Measurements from ENCODE around the gene CRY2. TPM values are rescaled to one million over a fixed set of nuclear protein-coding genes. Genes with fewer than 3 reads are reported as not detected.
"Not testable (repeated sequence)": the region's sequence is repeated elsewhere in the genome, so short reads cannot be mapped to it uniquely, and the experiment has no call there.

CRY2 gene
- total RNA-seq, 4 donors from 2014 or later: 36.4 to 85.9 (median 37.9) TPM

- ATAC-seq (no peak), DNase-seq (no peak)
- Histone ChIP-seq H3K4me3 (no peak overlapping the region), H3K36me3 (no peaks in the 10 kb centered on the region), H3K4me1 (peaks cover 0 to 16% of the 10 kb centered on the region in 2 donors), H3K27ac (no peak overlapping the region), H3K9me3 (no peaks in the 10 kb centered on the region), H3K27me3 (peaks cover 0 to 15% (median 8%) of the 10 kb centered on the region in 3 donors)
- intact Hi-C loops (cut with DNase I; ENCODE audit: low total_unique reads) (no loop called here), in situ Hi-C loops (cut with MboI; ENCODE audit: low sequenced_read_pairs in 4 of 4) (no loop called here)
- TF ChIP-seq CTCF (IDR thresholded peaks at IDR 0.05 in 4 of 5, conservative IDR thresholded peaks at IDR 0.05 in 1 of 5) (no peak), POLR2A (IDR thresholded peaks at IDR 0.05) (no peak)
Observed at GRCh38 chr11:45902452-45903380, 55.4 kb downstream of the CRY2 start.

GRCh38 chr11:45904309-45904915 lies 57.1 kb downstream of the CRY2 start:
- no peak for DNase-seq
- Histone ChIP-seq H3K27me3 (peaks cover 0 to 2% (median 0%) of the 10 kb centered on the region in 3 donors), H3K27ac (no peak overlapping the region), H3K9me3 (no peaks in the 10 kb centered on the region), H3K4me1 (peaks cover 0 to 8% of the 10 kb centered on the region in 2 donors), H3K4me3 (no peak overlapping the region), H3K36me3 (peaks cover 0 to 2% of the 10 kb centered on the region in 2 donors)
- no peak for ATAC-seq
- in situ Hi-C loops (cut with MboI; ENCODE audit: low sequenced_read_pairs in 4 of 4): no loop called here
- no peak for TF ChIP-seq CTCF (IDR thresholded peaks at IDR 0.05 in 4 of 5, conservative IDR thresholded peaks at IDR 0.05 in 1 of 5)
- no peak for TF ChIP-seq POLR2A (IDR thresholded peaks at IDR 0.05)
- intact Hi-C loops (cut with DNase I; ENCODE audit: low total_unique reads): no loop called here

- in situ Hi-C loops (cut with MboI; ENCODE audit: low sequenced_read_pairs in 4 of 4): no loop called here
- peaks cover 0 to 9% of the 10 kb centered on the region in 2 donors for H3K36me3 ChIP-seq
Observed at GRCh38 chr11:45905095-45905494, 57.8 kb downstream of the CRY2 start.

GRCh38 chr11:45905576-45905975 lies 58.3 kb downstream of the CRY2 start:
- H3K27ac ChIP-seq; H3K27me3 ChIP-seq; H3K4me1 ChIP-seq; H3K4me3 ChIP-seq; in situ Hi-C loops (cut with MboI; ENCODE audit: low sequenced_read_pairs in 4 of 4); DNase-seq; H3K9me3 ChIP-seq; ATAC-seq; intact Hi-C loops (cut with DNase I; ENCODE audit: low total_unique reads): not testable (repeated sequence)
- peaks cover 0 to 14% of the 10 kb centered on the region in 2 donors for H3K36me3 ChIP-seq

More at GRCh38 chr11:45905095-45905494, 57.8 kb downstream of the CRY2 start:
- Histone ChIP-seq H3K27me3 (peaks cover 0 to 2% (median 0%) of the 10 kb centered on the region in 3 donors), H3K27ac (no peak overlapping the region), H3K4me1 (peaks cover 0 to 6% of the 10 kb centered on the region in 2 donors), H3K9me3 (no peaks in the 10 kb centered on the region), H3K4me3 (no peak overlapping the region)
- no peak for ATAC-seq
- TF ChIP-seq CTCF (IDR thresholded peaks at IDR 0.05 in 4 of 5, conservative IDR thresholded peaks at IDR 0.05 in 1 of 5) (no peak), POLR2A (IDR thresholded peaks at IDR 0.05) (no peak)
- no peak for DNase-seq
- intact Hi-C loops (cut with DNase I; ENCODE audit: low total_unique reads): no loop called here

GRCh38 chr11:45906096-45906682 lies 58.9 kb downstream of the CRY2 start:
- in situ Hi-C loops (cut with MboI; ENCODE audit: low sequenced_read_pairs in 4 of 4): no loop called here
- TF ChIP-seq POLR2A (IDR thresholded peaks at IDR 0.05) (no peak), CTCF (IDR thresholded peaks at IDR 0.05 in 4 of 5, conservative IDR thresholded peaks at IDR 0.05 in 1 of 5) (no peak)
- no peaks in the 10 kb centered on the region for H3K9me3 ChIP-seq

More at GRCh38 chr11:45906096-45906682, 58.9 kb downstream of the CRY2 start:
- no peak overlapping the region for H3K4me3 ChIP-seq
- intact Hi-C loops (cut with DNase I; ENCODE audit: low total_unique reads): no loop called here
- peaks cover 0 to 20% of the 10 kb centered on the region in 2 donors for H3K36me3 ChIP-seq
- DNase-seq: no peak
- ATAC-seq: no peak
- no peaks in the 10 kb centered on the region for H3K27me3 ChIP-seq
- no peak overlapping the region for H3K27ac ChIP-seq
- H3K4me1 ChIP-seq: no peaks in the 10 kb centered on the region

Data from gastrocnemius medialis (tissue), 4 donors.